Liver (tissue), 9 donors: Measurements from ENCODE around the gene KBTBD2. TPM values are rescaled to one million over a fixed set of nuclear protein-coding genes. Genes with fewer than 3 reads are reported as not detected.

Experiments used
- DNase-seq: peaks from one replicate; pipeline ENCODE4 v3.0.0-alpha.2; 2017; ENCODE audit warnings: low spot score
- H3K27ac ChIP-seq, 2 donors: one replicate each; pipeline ENCODE4 v1.7.0; 2013; ENCODE audit warnings: inconsistent platforms in 2 of 2, low read length in 2 of 2, control low read depth in 1 of 2, low read depth in 1 of 2, mild to moderate bottlenecking in 1 of 2
- H3K27me3 ChIP-seq, 4 donors: one replicate each; pipeline versions ENCODE4 v1.6.1 to v1.7.0; 2013; ENCODE audit warnings: low read length in 3 of 4, inconsistent platforms in 1 of 4, mild to moderate bottlenecking in 1 of 4, moderate library complexity in 1 of 4; ENCODE audit not compliant: control insufficient read depth in 4 of 4, insufficient read depth in 4 of 4
- H3K36me3 ChIP-seq, 4 donors: one replicate each; pipeline versions ENCODE4 v1.6.1 to v1.7.0; 2013; ENCODE audit warnings: low read length in 3 of 4, mild to moderate bottlenecking in 3 of 4, low read depth in 1 of 4, moderate library complexity in 1 of 4; ENCODE audit not compliant: control insufficient read depth in 4 of 4, insufficient read depth in 3 of 4
- H3K4me1 ChIP-seq, 4 donors: one replicate each; pipeline versions ENCODE4 v1.6.1 to v1.7.0; 2013; ENCODE audit warnings: low read length in 3 of 4, mild to moderate bottlenecking in 3 of 4, moderate library complexity in 1 of 4; ENCODE audit not compliant: control insufficient read depth in 4 of 4, insufficient read depth in 4 of 4
- H3K4me3 ChIP-seq, 3 donors: one replicate each; pipeline versions ENCODE4 v1.6.1 to v1.7.0; 2013; ENCODE audit warnings: low read length in 3 of 3, control low read depth in 1 of 3, low read depth in 1 of 3, mild to moderate bottlenecking in 1 of 3
- H3K9ac ChIP-seq, 2 donors: one replicate each; pipeline ENCODE4 v1.7.0; 2013; ENCODE audit warnings: low read length in 2 of 2, mild to moderate bottlenecking in 2 of 2, moderate library complexity in 2 of 2, control low read depth in 1 of 2, low read depth in 1 of 2
- H3K9me3 ChIP-seq, 4 donors: one replicate each; pipeline versions ENCODE4 v1.6.1 to v1.7.0; 2013; ENCODE audit warnings: low read length in 3 of 4; ENCODE audit not compliant: control insufficient read depth in 4 of 4
- ATF3 ChIP-seq: IDR thresholded peaks from 2 replicates; pipeline ENCODE4 v1.6.1; 2016; ENCODE audit warnings: antibody characterized with exemption
- EGR1 ChIP-seq, 2 donors: IDR thresholded peaks; 2 replicates each; pipeline ENCODE4 v1.6.1; 2016 to 2018; ENCODE audit warnings: antibody characterized with exemption in 2 of 2, low read depth in 2 of 2
- FOXA1 ChIP-seq: IDR thresholded peaks from 2 replicates; pipeline ENCODE4 v1.6.1; 2016; ENCODE audit warnings: antibody characterized with exemption
- FOXA2 ChIP-seq: IDR thresholded peaks from 2 replicates; pipeline ENCODE4 v1.6.1; 2016; ENCODE audit warnings: antibody characterized with exemption
- GABPA ChIP-seq, 2 donors: IDR thresholded peaks in 1 of 2; conservative IDR thresholded peaks in 1 of 2; 2 replicates each; pipeline ENCODE4 v1.6.1; 2016; ENCODE audit warnings: antibody characterized with exemption in 2 of 2, mild to moderate bottlenecking in 1 of 2, moderate library complexity in 1 of 2
- HNF4A ChIP-seq, 2 donors: conservative IDR thresholded peaks; 2 replicates each; pipeline ENCODE4 v1.6.1; 2016; ENCODE audit warnings: antibody characterized with exemption in 2 of 2, mild to moderate bottlenecking in 2 of 2
- HNF4G ChIP-seq: IDR thresholded peaks from 2 replicates; pipeline ENCODE4 v1.6.1; 2016; ENCODE audit warnings: antibody characterized with exemption
- NR2F2 ChIP-seq: IDR thresholded peaks from 2 replicates; pipeline ENCODE4 v1.6.1; 2016; ENCODE audit warnings: antibody characterized with exemption
- RAD21 ChIP-seq, 2 donors: IDR thresholded peaks; 2 replicates each; pipeline ENCODE4 v1.6.1; 2016; ENCODE audit warnings: antibody characterized with exemption in 2 of 2, mild to moderate bottlenecking in 2 of 2
- REST ChIP-seq: IDR thresholded peaks from 2 replicates; pipeline ENCODE4 v1.6.1; 2016; ENCODE audit warnings: antibody characterized with exemption, mild to moderate bottlenecking
- RXRA ChIP-seq, 2 donors: IDR thresholded peaks; 2 replicates each; pipeline ENCODE4 v1.6.1; 2017 to 2018; ENCODE audit warnings: antibody characterized with exemption in 2 of 2, mild to moderate bottlenecking in 1 of 2
- SP1 ChIP-seq: IDR thresholded peaks from 2 replicates; pipeline ENCODE4 v1.6.1; 2018; ENCODE audit warnings: antibody characterized with exemption, mild to moderate bottlenecking
- TAF1 ChIP-seq: conservative IDR thresholded peaks from 2 replicates; pipeline ENCODE4 v1.6.1; 2016; ENCODE audit warnings: antibody characterized with exemption, mild to moderate bottlenecking
- YY1 ChIP-seq: IDR thresholded peaks from 2 replicates; pipeline ENCODE4 v1.6.1; 2016; ENCODE audit warnings: antibody characterized with exemption, mild to moderate bottlenecking
- ZBTB33 ChIP-seq: IDR thresholded peaks from 2 replicates; pipeline ENCODE4 v1.6.1; 2016; ENCODE audit warnings: antibody characterized with exemption
- WGBS: extraction: QIAGEN DNeasy Blood & Tissue Kit; methylation state at CpG from one replicate; pipeline ENCODE4 v1.1.7; 2013; 5-methylcytosine and 5-hydroxymethylcytosine counted together
- polyA plus RNA-seq, 2 donors: library from polyadenylated mRNA; stranded (reverse) in 1 of 2; unstranded in 1 of 2; fragments of 200-250 nt in 1 of 2; fragments of >200 nt in 1 of 2; fragmentation: Nextera tagmentation in 1 of 2; extraction: Ambion mirVana in 1 of 2; gene quantifications; one replicate each; pipeline versions ENCODE4 v1.2.1 to v1.2.3, GENCODE V29; 2013 to 2015
- total RNA-seq, 2 donors: library from RNA; depleted of rRNA; stranded (reverse); fragments of >200 nt; gene quantifications; one replicate each; pipeline ENCODE4 v1.2.3, GENCODE V29; 2014
- TF ChIP-seq, protein P1 (sequence below): IDR thresholded peaks from 2 replicates; pipeline ENCODE4 v1.6.1; 2016; ENCODE audit warnings: antibody characterized with exemption
- donor health status: healthy.
- donor health status: healthy.
- donor health status: healthy.
- donor health status: healthy.
- donor health status: healthy.

Gene KBTBD2
- total and polyA plus RNA-seq, 4 donors: 7.1 to 29.5 (median 15.1) TPM

- Histone ChIP-seq H3K9ac (no peak overlapping the region), H3K9me3 (no peaks in the 10 kb centered on the region), H3K4me3 (peak overlapping the region in 2 of 3 donors; percentile 18 to 37), H3K36me3 (no peaks in the 10 kb centered on the region), H3K27me3 (no peaks in the 10 kb centered on the region), H3K4me1 (peaks cover 0 to 2% (median 0%) of the 10 kb centered on the region in 4 donors), H3K27ac (no peak overlapping the region)
- TF ChIP-seq FOXA1: no peak
- TF ChIP-seq RXRA (IDR thresholded peaks at IDR 0.05): no peak
- no peak for TF ChIP-seq GABPA (IDR thresholded peaks at IDR 0.05 in 1 of 2, conservative IDR thresholded peaks at IDR 0.05 in 1 of 2)
- no peak for TF ChIP-seq TAF1
- no peak for TF ChIP-seq NR2F2
- TF ChIP-seq SP1: peak; percentile 19
- no peak for TF ChIP-seq REST
- no peak for TF ChIP-seq HNF4G
- no peak for TF ChIP-seq ATF3
- TF ChIP-seq YY1: no peak
- TF ChIP-seq, protein P1, sequence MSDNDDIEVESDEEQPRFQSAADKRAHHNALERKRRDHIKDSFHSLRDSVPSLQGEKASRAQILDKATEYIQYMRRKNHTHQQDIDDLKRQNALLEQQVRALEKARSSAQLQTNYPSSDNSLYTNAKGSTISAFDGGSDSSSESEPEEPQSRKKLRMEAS: no peak
- no peak for TF ChIP-seq EGR1 (IDR thresholded peaks at IDR 0.05; ENCODE audit: low read depth in 2 of 2)
- no peak for TF ChIP-seq HNF4A (conservative IDR thresholded peaks at IDR 0.05)
- TF ChIP-seq ZBTB33: no peak
- peak in 1 of 2 donors; percentile 26 for TF ChIP-seq RAD21 (IDR thresholded peaks at IDR 0.05)
- 25% methylated on average over 12 of the region's 12 CpGs for WGBS
- DNase-seq: no peak
Measured at GRCh38 chr7:32905175-32905662, 13.7 kb upstream of the KBTBD2 start.

GRCh38 chr7:32901629-32902028 lies 10.1 kb upstream of the KBTBD2 start:
- H3K36me3 ChIP-seq: no peaks in the 10 kb centered on the region
- no peaks in the 10 kb centered on the region for H3K27me3 ChIP-seq
- no peak for DNase-seq
- H3K27ac ChIP-seq: no peak overlapping the region
- TF ChIP-seq HNF4G (no peak), HNF4A (conservative IDR thresholded peaks at IDR 0.05) (no peak), FOXA1 (no peak), RXRA (IDR thresholded peaks at IDR 0.05) (no peak), GABPA (IDR thresholded peaks at IDR 0.05 in 1 of 2, conservative IDR thresholded peaks at IDR 0.05 in 1 of 2) (no peak), FOXA2 (no peak), YY1 (no peak), ATF3 (no peak), EGR1 (IDR thresholded peaks at IDR 0.05; ENCODE audit: low read depth in 2 of 2) (no peak)
- TF ChIP-seq, protein P1: no peak
- H3K4me1 ChIP-seq: peaks cover 0 to 2% (median 0%) of the 10 kb centered on the region in 4 donors
- no peak overlapping the region for H3K9ac ChIP-seq
- H3K4me3 ChIP-seq: no peak overlapping the region
- WGBS: 94% methylated on average over 7 of the region's 7 CpGs
- no peaks in the 10 kb centered on the region for H3K9me3 ChIP-seq
